Vagina (tissue), 2 donors: ENCODE measurements around the gene JAKMIP1.

Source experiments
- POLR2A ChIP-seq, 2 donors: fragments of 450-650 bp; IDR thresholded peaks; one replicate each; pipeline ENCODE4 v1.6.1; 2017; ENCODE audit warnings: antibody characterized with exemption in 2 of 2, mild to moderate bottlenecking in 2 of 2, moderate library complexity in 2 of 2
- TF ChIP-seq, protein P1 (sequence below), 3 experiments: fragments of 450-650 bp in 2 of 3; fragments of 200-600 bp in 1 of 3; sonication (generic) in 1 of 3; IDR thresholded peaks; one replicate each; pipeline ENCODE4 v1.5.1; 2017 to 2019; ENCODE audit warnings: antibody characterized with exemption in 3 of 3, mild to moderate bottlenecking in 2 of 3, moderate library complexity in 2 of 3

DNA sequence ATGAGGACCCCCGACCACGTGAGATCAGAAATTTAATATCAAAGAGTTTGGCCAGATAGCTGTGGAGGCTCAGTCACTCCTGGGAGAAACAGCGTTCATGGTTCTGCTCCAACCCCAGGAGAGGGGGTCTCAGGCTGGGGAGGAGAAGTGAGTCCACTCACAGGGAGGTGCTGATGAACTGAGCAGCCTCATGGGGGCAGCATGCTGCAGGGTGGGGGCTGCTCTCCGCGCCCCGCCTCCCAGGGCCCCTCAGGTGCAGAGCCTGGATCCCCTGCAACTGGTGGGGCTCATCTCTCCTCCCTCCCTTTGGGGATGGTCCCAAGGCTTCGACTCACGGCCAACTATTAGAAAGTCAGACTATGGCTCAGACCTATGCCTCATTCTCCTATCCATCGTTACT is 155.5 kb downstream of the JAKMIP1 start:
- TF ChIP-seq, protein P1, sequence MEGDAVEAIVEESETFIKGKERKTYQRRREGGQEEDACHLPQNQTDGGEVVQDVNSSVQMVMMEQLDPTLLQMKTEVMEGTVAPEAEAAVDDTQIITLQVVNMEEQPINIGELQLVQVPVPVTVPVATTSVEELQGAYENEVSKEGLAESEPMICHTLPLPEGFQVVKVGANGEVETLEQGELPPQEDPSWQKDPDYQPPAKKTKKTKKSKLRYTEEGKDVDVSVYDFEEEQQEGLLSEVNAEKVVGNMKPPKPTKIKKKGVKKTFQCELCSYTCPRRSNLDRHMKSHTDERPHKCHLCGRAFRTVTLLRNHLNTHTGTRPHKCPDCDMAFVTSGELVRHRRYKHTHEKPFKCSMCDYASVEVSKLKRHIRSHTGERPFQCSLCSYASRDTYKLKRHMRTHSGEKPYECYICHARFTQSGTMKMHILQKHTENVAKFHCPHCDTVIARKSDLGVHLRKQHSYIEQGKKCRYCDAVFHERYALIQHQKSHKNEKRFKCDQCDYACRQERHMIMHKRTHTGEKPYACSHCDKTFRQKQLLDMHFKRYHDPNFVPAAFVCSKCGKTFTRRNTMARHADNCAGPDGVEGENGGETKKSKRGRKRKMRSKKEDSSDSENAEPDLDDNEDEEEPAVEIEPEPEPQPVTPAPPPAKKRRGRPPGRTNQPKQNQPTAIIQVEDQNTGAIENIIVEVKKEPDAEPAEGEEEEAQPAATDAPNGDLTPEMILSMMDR (IDR thresholded peaks at IDR 0.05) = no peak
- TF ChIP-seq POLR2A (IDR thresholded peaks at IDR 0.05) = no peak
